OCI-LY1 (cell line): ENCODE measurements around the gene CHEK1.
A peak's percentile ranks its signal among the peaks of the same experiment; 100 is the strongest.

Source experiments
- H2AFZ ChIP-seq: fragments of 200-600 bp; sonication (generic), shearing (Covaris generic); 2 replicates; pipeline ENCODE4 v1.6.0; 2014; ENCODE audit warnings: antibody characterized with exemption, mild to moderate bottlenecking, low read length
- H3F3A ChIP-seq: fragments of 200-600 bp; sonication (generic), shearing (Covaris generic); 2 replicates; pipeline ENCODE4 v1.6.0; 2014; ENCODE audit warnings: mild to moderate bottlenecking, antibody characterized with exemption, low read length, moderate library complexity; ENCODE audit not compliant: insufficient read depth
- H3K27ac ChIP-seq: fragments of 200-600 bp; sonication (generic); 2 replicates; pipeline ENCODE4 v1.5.1; 2014; ENCODE audit warnings: low read length, mixed run types, mild to moderate bottlenecking, low read depth; ENCODE audit not compliant: poor library complexity, severe bottlenecking
- H3K27me3 ChIP-seq: fragments of 200-600 bp; sonication (generic); 2 replicates; pipeline ENCODE4 v1.6.0; 2014; ENCODE audit warnings: antibody characterized with exemption, mild to moderate bottlenecking, low read length, moderate library complexity; ENCODE audit not compliant: insufficient read depth
- H3K36me3 ChIP-seq: fragments of 200-600 bp; sonication (generic); 2 replicates; pipeline ENCODE4 v1.6.1; 2014; ENCODE audit warnings: mild to moderate bottlenecking, antibody characterized with exemption, low read length, moderate library complexity, mixed read lengths; ENCODE audit not compliant: insufficient read depth
- H3K4me1 ChIP-seq: fragments of 200-600 bp; sonication (generic); 2 replicates; pipeline ENCODE4 v1.5.1; 2014; ENCODE audit warnings: mild to moderate bottlenecking, low read length, moderate library complexity; ENCODE audit not compliant: insufficient read depth, severe bottlenecking
- H3K4me2 ChIP-seq: fragments of 200-600 bp; sonication (generic), shearing (Covaris generic); 2 replicates; pipeline ENCODE4 v1.6.1; 2014; ENCODE audit warnings: low read length
- H3K4me3 ChIP-seq: fragments of 200-600 bp; sonication (generic); 2 replicates; pipeline ENCODE4 v1.5.1; 2014; ENCODE audit warnings: low read length, low read depth, mild to moderate bottlenecking, mixed read lengths; ENCODE audit not compliant: poor library complexity, severe bottlenecking
- H3K79me2 ChIP-seq: fragments of 200-600 bp; shearing (Covaris generic); 2 replicates; pipeline ENCODE4 v1.6.1; 2016; ENCODE audit warnings: mixed run types, low read length, mixed read lengths; ENCODE audit not compliant: insufficient read depth
- H3K9ac ChIP-seq: fragments of 200-600 bp; sonication (generic), shearing (Covaris generic); 2 replicates; pipeline ENCODE4 v1.6.1; 2014; ENCODE audit warnings: mild to moderate bottlenecking, low read length, mixed read lengths
- H3K9me2 ChIP-seq: fragments of 200-600 bp; sonication (generic), shearing (Covaris generic); 2 replicates; pipeline ENCODE4 v1.6.1; 2014; ENCODE audit warnings: low read depth, mild to moderate bottlenecking, low read length, mixed read lengths
- H3K9me3 ChIP-seq: fragments of 200-600 bp; shearing (Covaris generic); 2 replicates; pipeline ENCODE4 v1.6.1; 2014; ENCODE audit warnings: low read length, mixed read lengths
- H4K20me1 ChIP-seq: fragments of 200-600 bp; sonication (generic), shearing (Covaris generic); 2 replicates; pipeline ENCODE4 v1.6.0; 2016; ENCODE audit warnings: mild to moderate bottlenecking, low read length; ENCODE audit not compliant: insufficient read depth
- EZH2 ChIP-seq: fragments of 200-600 bp; sonication (generic), shearing (Covaris generic); IDR thresholded peaks from 2 replicates; pipeline ENCODE4 v1.8.0; 2017; ENCODE audit warnings: borderline replicate concordance, mixed run types, mild to moderate bottlenecking, antibody characterized with exemption, low read length, moderate library complexity, mixed read lengths
- TF ChIP-seq, protein P1 (sequence below): fragments of 200-600 bp; sonication (generic), shearing (Covaris generic); IDR thresholded peaks from 2 replicates; pipeline ENCODE4 v1.5.1; 2017; ENCODE audit warnings: mild to moderate bottlenecking, antibody characterized with exemption, low read length, moderate library complexity, mixed read lengths

The CHEK1 gene

DNA sequence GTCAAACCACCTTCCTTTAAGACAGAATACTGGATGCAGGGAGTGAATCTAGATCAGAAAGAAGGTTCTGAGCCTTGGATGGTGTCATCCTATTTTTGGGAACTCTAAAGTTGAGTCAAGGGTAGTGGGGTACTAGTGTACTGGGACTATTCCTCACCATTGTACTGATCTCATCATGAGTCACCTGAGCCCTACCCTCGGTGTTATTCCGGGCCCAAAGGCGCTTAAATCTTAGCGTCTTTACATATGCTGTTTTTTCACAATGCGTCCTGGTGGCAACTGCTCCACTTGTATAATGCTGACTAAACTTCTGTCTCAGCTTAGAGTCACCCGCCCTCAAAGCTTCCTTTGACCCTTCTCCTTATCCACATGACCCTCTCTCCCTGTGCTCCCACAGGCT is 95.8 kb downstream of the CHEK1 start:
- Histone ChIP-seq H2AFZ (no peak overlapping the region), H3F3A (no peaks in the 10 kb centered on the region), H3K4me2 (no peak overlapping the region), H3K9me2 (no peaks in the 10 kb centered on the region), H3K79me2 (no peaks in the 10 kb centered on the region), H3K9me3 (no peaks in the 10 kb centered on the region), H3K9ac (no peak overlapping the region), H3K4me3 (no peak overlapping the region), H4K20me1 (no peaks in the 10 kb centered on the region), H3K4me1 (no peaks in the 10 kb centered on the region), H3K27me3 (no peaks in the 10 kb centered on the region), H3K36me3 (no peaks in the 10 kb centered on the region), H3K27ac (no peak overlapping the region)
- TF ChIP-seq EZH2 = no peak
- TF ChIP-seq, protein P1, sequence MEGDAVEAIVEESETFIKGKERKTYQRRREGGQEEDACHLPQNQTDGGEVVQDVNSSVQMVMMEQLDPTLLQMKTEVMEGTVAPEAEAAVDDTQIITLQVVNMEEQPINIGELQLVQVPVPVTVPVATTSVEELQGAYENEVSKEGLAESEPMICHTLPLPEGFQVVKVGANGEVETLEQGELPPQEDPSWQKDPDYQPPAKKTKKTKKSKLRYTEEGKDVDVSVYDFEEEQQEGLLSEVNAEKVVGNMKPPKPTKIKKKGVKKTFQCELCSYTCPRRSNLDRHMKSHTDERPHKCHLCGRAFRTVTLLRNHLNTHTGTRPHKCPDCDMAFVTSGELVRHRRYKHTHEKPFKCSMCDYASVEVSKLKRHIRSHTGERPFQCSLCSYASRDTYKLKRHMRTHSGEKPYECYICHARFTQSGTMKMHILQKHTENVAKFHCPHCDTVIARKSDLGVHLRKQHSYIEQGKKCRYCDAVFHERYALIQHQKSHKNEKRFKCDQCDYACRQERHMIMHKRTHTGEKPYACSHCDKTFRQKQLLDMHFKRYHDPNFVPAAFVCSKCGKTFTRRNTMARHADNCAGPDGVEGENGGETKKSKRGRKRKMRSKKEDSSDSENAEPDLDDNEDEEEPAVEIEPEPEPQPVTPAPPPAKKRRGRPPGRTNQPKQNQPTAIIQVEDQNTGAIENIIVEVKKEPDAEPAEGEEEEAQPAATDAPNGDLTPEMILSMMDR = no peak

DNA sequence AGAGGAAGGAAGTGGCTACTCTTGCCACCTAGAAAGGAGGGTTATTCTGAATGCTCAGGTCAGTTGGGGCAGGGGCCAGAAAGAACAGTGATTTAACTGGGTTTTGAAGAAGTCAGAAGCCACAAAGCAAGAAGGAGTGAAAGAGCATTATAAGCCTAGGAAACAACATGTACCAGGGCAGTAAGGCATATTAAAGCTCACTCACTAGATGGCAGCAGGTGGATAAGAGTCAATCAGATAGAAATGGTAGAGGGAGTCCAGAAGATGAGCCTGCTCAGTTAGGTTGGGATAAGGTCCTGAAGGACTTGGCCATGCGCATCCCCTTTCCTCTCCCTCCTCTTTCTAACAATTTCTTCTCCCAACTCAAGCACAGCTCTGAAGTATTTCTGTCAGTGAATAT is 99.2 kb downstream of the CHEK1 start:
- H3K4me3 ChIP-seq = no peak overlapping the region
- H3K79me2 ChIP-seq = no peaks in the 10 kb centered on the region
- H4K20me1 ChIP-seq = no peaks in the 10 kb centered on the region
- H2AFZ ChIP-seq = no peak overlapping the region
- H3F3A ChIP-seq = no peaks in the 10 kb centered on the region
- no peak overlapping the region for H3K4me2 ChIP-seq
- H3K9ac ChIP-seq = no peak overlapping the region
- no peaks in the 10 kb centered on the region for H3K4me1 ChIP-seq
- no peaks in the 10 kb centered on the region for H3K9me2 ChIP-seq
- TF ChIP-seq, protein P1 = peak; percentile 31; the same call in 1 of the 2 replicates
- TF ChIP-seq EZH2 = no peak
- no peak overlapping the region for H3K27ac ChIP-seq
- H3K9me3 ChIP-seq = no peaks in the 10 kb centered on the region
- no peaks in the 10 kb centered on the region for H3K27me3 ChIP-seq
- no peaks in the 10 kb centered on the region for H3K36me3 ChIP-seq
